Activated CD8-positive, alpha-beta memory T cell treated with anti-CD3 and anti-CD28 coated beads, Interleukin-2, amount 10 ng/mL, durations not matched to agents 7 days and 5 days (primary cell): ENCODE measurements around the gene TMEM271. TPM values are rescaled to one million over a fixed set of nuclear protein-coding genes. Genes with fewer than 3 reads are reported as not detected.
"Not testable (repeated sequence)": the region's sequence is repeated elsewhere in the genome, so short reads cannot be mapped to it uniquely, and the experiment has no call there.

Experiments used
- ATAC-seq: fragments of 150-1000 bp; cut with Tn5 transposase; one replicate; pipeline ENCODE4 v1.10.0; 2021; ENCODE audit warnings: moderate library complexity
- CTCF ChIA-PET: fragments of 350-600 bp; sonication (Branson Sonifier 250); formaldehyde crosslinking; loops from one replicate; lab custom pipeline; 2021; ENCODE audit warnings: antibody characterized with exemption; lab: Charles Lee
- DNase-seq: peaks from one replicate; pipeline ENCODE4 v3.0.0-alpha.2; 2020
- H3K27ac Mint-ChIP-seq: one replicate; pipeline ENCODE4 v1.8.0; 2021; ENCODE audit warnings: mild to moderate bottlenecking, mixed read lengths
- H3K27me3 Mint-ChIP-seq: one replicate; pipeline ENCODE4 v1.8.0; 2021; ENCODE audit warnings: mixed read lengths
- H3K36me3 Mint-ChIP-seq: one replicate; pipeline ENCODE4 v1.8.0; 2021; ENCODE audit warnings: mild to moderate bottlenecking, mixed read lengths
- H3K4me1 Mint-ChIP-seq: one replicate; pipeline ENCODE4 v1.8.0; 2021; ENCODE audit warnings: mixed read lengths
- H3K4me3 Mint-ChIP-seq: one replicate; pipeline ENCODE4 v1.8.0; 2021; ENCODE audit warnings: mild to moderate bottlenecking, moderate library complexity, mixed read lengths
- H3K9me3 Mint-ChIP-seq: one replicate; pipeline ENCODE4 v1.8.0; 2022; ENCODE audit warnings: low read depth, mixed read lengths
- total RNA-seq, 2 experiments: library from RNA; stranded (reverse); gene quantifications; one replicate each; pipeline ENCODE4 v1.2.3, GENCODE V29; 2021

Gene TMEM271
- total RNA-seq, 2 experiments from 2014 or later = not detected

DNA sequence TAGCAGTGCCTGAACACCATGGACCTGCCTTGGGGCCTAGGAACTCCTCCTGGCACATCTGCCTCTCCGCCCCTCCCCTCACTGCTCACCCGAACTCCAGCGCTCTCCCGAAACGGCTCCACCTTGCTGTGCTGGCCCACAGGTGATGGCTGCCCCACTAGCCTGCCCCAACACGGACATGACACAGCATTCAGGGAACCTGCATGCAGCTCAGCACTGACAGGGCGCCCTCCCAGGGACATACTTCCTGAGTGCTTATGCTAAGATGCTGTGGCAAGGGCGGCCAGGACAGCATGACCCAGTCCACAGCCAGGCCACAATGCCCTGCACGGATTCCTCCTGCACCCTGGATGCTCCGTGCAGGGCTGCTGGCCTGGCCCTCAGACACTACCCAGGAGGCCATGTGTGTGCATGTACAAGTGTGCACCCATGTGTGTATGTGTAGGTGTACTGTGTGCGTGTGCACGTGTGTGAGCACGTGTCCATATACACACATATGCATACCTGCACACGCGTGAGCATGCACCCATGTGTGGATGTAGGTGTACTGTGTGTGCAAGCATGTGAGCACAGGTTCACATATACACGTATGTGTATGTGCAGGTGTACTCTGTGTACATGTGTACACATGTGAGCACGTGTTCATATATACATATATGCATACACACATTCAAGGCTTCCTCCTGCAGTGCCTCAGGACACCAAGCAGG lies 6.0 kb downstream of the TMEM271 start:
- ATAC-seq = no peak
- H3K36me3 Mint-ChIP-seq = peaks cover 3% of the 10 kb centered on the region
- H3K4me1 Mint-ChIP-seq = no peaks in the 10 kb centered on the region
- DNase-seq = no peak
- CTCF ChIA-PET = no interaction called here
- H3K4me3 Mint-ChIP-seq = no peak overlapping the region
- no peak overlapping the region for H3K27ac Mint-ChIP-seq
- H3K27me3 Mint-ChIP-seq = peaks cover 22% of the 10 kb centered on the region
- H3K9me3 Mint-ChIP-seq = peaks cover 2% of the 10 kb centered on the region

- no peak for ATAC-seq
- H3K9me3 Mint-ChIP-seq = peaks cover 2% of the 10 kb centered on the region
Observed at GRCh38 chr4:568962-569361, 7.1 kb downstream of the TMEM271 start.

DNA sequence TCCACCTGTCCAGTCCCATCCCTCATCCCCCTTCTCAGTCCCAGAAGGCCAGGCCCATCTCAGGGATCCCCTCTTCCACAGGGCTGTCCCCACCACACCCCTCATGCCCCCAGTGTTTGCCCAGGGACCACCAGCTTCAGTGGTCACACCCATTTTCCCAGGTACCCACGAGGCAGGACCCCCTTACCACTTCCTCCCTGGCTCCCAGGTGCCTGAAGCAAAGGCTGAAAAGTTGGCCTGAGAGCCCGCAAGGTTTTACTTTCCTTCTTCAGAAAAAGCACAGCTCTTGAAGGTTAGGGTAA lies 7.8 kb downstream of the TMEM271 start:
- Mint-ChIP-seq H3K9me3 (peaks cover 2% of the 10 kb centered on the region), H3K27me3 (peaks cover 9% of the 10 kb centered on the region), H3K27ac (no peak overlapping the region), H3K4me3 (no peak overlapping the region), H3K36me3 (no peaks in the 10 kb centered on the region), H3K4me1 (no peaks in the 10 kb centered on the region)
- DNase-seq = no peak
- CTCF ChIA-PET = no interaction called here
- ATAC-seq = no peak

More at GRCh38 chr4:568962-569361, 7.1 kb downstream of the TMEM271 start:
- CTCF ChIA-PET = no interaction called here
- Mint-ChIP-seq H3K27me3 (peaks cover 16% of the 10 kb centered on the region), H3K36me3 (no peaks in the 10 kb centered on the region), H3K27ac (no peak overlapping the region), H3K4me1 (no peaks in the 10 kb centered on the region), H3K4me3 (no peak overlapping the region)
- no peak for DNase-seq

GRCh38 chr4:567457-568350 lies 8.4 kb downstream of the TMEM271 start:
- CTCF ChIA-PET = no interaction called here
- ATAC-seq (no peak), DNase-seq (no peak)
- Mint-ChIP-seq H3K4me1 (no peaks in the 10 kb centered on the region), H3K4me3 (no peak overlapping the region), H3K9me3 (peaks cover 2% of the 10 kb centered on the region), H3K27ac (no peak overlapping the region), H3K27me3 (peaks cover 9% of the 10 kb centered on the region), H3K36me3 (no peaks in the 10 kb centered on the region)

DNA sequence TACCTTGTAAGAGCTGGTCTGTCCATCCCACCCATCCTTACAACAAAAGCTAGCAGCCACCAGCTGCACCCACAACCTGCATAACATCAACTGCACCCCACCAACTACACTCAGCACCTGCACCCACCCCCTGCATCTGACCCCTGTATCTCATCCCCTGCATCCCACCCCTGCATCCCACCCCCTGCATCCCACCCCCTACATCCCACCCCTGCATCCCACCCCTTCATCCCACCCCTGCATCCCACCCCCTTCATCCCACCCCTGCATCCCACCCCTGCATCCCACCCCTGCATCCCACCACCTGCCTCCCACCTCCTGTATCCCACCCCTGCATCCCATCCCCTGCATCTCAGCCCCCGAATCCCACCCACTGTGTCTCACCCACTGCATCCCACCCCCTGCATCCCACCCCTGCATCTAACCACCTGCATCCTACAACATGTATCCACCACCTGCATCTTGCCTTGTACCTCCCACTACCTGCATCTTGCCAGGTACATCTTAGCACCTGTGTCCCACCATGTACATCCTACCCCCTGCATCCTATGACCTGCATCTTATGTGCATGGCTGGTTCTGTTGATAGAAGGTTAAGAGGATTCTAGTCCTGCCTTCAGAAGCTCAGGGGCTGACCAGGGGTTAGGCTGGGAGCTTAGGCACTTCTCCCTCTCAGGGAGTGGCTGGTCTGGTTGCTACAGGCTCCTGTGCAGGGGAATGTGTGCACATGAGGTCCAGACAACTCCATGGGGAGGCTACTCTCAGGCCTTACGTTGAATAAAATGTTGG lies 9.4 kb downstream of the TMEM271 start:
- Mint-ChIP-seq H3K9me3 (peaks cover 2% of the 10 kb centered on the region), H3K4me3 (no peak overlapping the region), H3K27ac (no peak overlapping the region), H3K4me1 (no peaks in the 10 kb centered on the region), H3K36me3 (no peaks in the 10 kb centered on the region), H3K27me3 (peaks cover 3% of the 10 kb centered on the region)
- DNase-seq = no peak
- no peak for ATAC-seq
- CTCF ChIA-PET = no interaction called here

- H3K36me3 Mint-ChIP-seq = no peaks in the 10 kb centered on the region
- peaks cover 3% of the 10 kb centered on the region for H3K27me3 Mint-ChIP-seq
- H3K27ac Mint-ChIP-seq = no peak overlapping the region
- no peak overlapping the region for H3K4me3 Mint-ChIP-seq
- H3K9me3 Mint-ChIP-seq = peaks cover 2% of the 10 kb centered on the region
- CTCF ChIA-PET = no interaction called here
- H3K4me1 Mint-ChIP-seq = no peaks in the 10 kb centered on the region
- ATAC-seq = peak; percentile 23
- no peak for DNase-seq
Observed at GRCh38 chr4:566035-566434, 10.1 kb downstream of the TMEM271 start.

- ATAC-seq, H3K27me3 Mint-ChIP-seq, H3K4me1 Mint-ChIP-seq, H3K4me3 Mint-ChIP-seq, H3K27ac Mint-ChIP-seq, H3K36me3 Mint-ChIP-seq, H3K9me3 Mint-ChIP-seq, DNase-seq, CTCF ChIA-PET: not testable (repeated sequence)
Observed at GRCh38 chr4:565614-566013, 10.5 kb downstream of the TMEM271 start.

- DNase-seq, ATAC-seq, H3K36me3 Mint-ChIP-seq, H3K4me1 Mint-ChIP-seq, H3K27ac Mint-ChIP-seq, H3K4me3 Mint-ChIP-seq, H3K9me3 Mint-ChIP-seq, CTCF ChIA-PET, H3K27me3 Mint-ChIP-seq: not testable (repeated sequence)
Observed at GRCh38 chr4:562458-562857, 13.6 kb downstream of the TMEM271 start.

DNA sequence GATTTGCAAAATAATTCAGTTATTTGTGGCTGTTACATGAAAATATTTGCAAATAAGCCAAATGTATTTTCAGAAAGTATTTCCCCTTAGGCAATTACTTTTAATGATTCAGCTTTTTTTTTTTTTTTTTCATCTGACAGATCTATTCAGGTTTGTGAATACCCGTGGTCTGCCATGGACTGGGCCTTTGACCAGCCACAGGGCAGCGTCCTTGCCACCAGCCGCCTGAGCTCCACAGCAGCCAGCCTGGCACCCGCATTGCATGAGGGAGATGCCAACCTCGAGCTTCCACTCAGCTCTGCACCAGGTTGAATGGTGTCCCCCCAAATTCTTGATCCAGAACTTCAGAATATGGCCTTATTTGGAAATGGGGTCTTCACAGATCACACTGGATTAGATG lies 14.7 kb downstream of the TMEM271 start:
- CTCF ChIA-PET = interaction anchor here (0.5 kb wide), 1 partner anchor 827 kb away, joined by 3 read pairs; no protein-coding TSS in a partner anchor
- DNase-seq (no peak), ATAC-seq (no peak)
- Mint-ChIP-seq H3K9me3 (peaks cover 7% of the 10 kb centered on the region), H3K36me3 (no peaks in the 10 kb centered on the region), H3K4me1 (no peaks in the 10 kb centered on the region), H3K27me3 (no peaks in the 10 kb centered on the region), H3K27ac (no peak overlapping the region), H3K4me3 (no peak overlapping the region)

GRCh38 chr4:560731-561291 lies 15.3 kb downstream of the TMEM271 start:
- H3K27ac Mint-ChIP-seq = no peak overlapping the region
- ATAC-seq (no peak), DNase-seq (no peak)
- CTCF ChIA-PET = interaction anchor here (0.5 kb wide), 1 partner anchor 827 kb away, joined by 3 read pairs; no protein-coding TSS in a partner anchor
- no peaks in the 10 kb centered on the region for H3K4me1 Mint-ChIP-seq
- H3K9me3 Mint-ChIP-seq = peaks cover 7% of the 10 kb centered on the region
- H3K4me3 Mint-ChIP-seq = no peak overlapping the region
- H3K27me3 Mint-ChIP-seq = no peaks in the 10 kb centered on the region
- no peaks in the 10 kb centered on the region for H3K36me3 Mint-ChIP-seq

GRCh38 chr4:560061-560460 lies 16.0 kb downstream of the TMEM271 start:
- no peak overlapping the region for H3K27ac Mint-ChIP-seq
- H3K27me3 Mint-ChIP-seq = no peaks in the 10 kb centered on the region
- CTCF ChIA-PET = no interaction called here
- H3K36me3 Mint-ChIP-seq = no peaks in the 10 kb centered on the region
- H3K4me1 Mint-ChIP-seq = no peaks in the 10 kb centered on the region
- H3K4me3 Mint-ChIP-seq = no peak overlapping the region
- no peak for DNase-seq
- H3K9me3 Mint-ChIP-seq = peaks cover 7% of the 10 kb centered on the region
- no peak for ATAC-seq

DNA sequence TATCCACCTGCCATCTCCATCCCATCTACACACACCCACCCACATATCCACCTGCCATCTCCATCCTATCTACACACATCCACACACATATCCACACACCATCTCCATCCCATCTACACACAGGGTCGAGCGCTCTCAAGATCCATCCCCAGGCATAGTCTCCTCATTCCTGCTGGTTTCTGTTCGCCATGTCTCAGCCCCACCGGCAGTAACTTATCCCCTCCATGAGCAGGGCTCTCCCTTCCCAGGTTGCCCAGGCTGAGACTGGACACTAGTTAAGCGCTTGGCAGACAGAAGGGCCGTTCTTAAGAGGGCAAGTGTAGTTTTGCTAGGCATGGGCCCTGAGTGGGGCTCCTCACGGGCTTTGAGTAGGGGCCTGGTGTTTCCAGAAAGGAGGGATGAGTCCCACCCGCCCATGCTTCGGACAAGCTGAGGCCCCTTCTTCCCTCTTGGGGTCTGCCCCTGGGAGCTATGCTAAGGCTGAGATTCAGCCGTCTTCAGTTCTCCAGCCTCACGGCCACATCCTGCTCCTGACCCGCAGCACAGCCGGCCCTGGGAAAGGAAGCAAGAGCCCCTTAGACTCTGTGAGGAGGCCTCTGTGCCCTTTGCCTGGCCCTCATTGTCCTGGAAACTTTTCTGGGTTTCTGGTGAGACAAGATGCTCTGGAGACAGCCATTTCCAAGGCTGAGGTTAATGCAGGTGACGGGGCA lies 20.4 kb downstream of the TMEM271 start:
- DNase-seq (no peak), ATAC-seq (no peak)
- Mint-ChIP-seq H3K4me3 (no peak overlapping the region), H3K4me1 (no peaks in the 10 kb centered on the region), H3K9me3 (peaks cover 11% of the 10 kb centered on the region), H3K27me3 (no peaks in the 10 kb centered on the region), H3K36me3 (no peaks in the 10 kb centered on the region), H3K27ac (no peak overlapping the region)
- CTCF ChIA-PET = no interaction called here
